ENCODE data around the gene BIN2.

BIN2 gene

DNA sequence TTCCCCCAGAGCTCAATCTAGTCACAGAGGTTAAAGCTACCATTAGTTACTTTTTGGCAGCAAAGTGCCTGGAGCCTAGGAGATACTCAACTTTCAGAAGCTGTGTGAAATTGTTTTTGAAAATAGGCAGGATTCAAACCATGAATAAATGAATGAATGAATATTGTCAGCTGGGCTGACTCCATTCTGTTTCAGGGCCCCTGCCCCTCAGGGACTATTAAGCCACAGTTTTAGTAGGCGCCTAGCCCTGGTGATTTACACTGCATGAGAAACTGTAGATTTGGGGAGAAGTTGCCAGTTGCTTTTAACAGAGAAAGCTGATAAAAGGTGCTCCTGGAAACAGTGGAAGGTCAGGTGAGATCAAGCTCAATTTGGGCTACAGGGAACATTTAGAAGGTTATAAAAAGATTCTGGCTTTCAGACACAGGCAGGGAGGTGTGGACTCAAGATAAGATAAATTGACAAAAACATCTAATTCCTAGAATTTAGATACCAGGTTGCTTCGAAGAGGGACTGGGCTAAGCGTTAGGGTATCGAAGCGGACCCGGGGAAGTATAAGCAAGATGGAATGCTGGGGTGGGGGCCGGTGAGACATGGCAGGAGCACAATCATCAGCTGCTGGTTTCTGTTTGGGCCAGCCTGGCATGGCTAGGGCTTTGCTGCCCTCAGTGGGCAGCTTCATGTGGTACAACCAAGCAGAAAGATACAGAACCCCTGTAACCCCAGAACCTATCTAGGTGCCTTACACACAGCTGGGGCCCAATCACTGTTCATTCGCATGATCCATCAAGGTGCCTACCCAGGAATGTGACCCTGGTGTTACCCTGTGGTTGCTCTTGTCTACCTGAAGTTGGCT, 37.4 kb upstream of the BIN2 start:
- CTCF ChIA-PET, result interaction anchor here (1.2 to 1.3 kb wide), 2 partner anchors 9 to 11 kb away, joined by 3 read pairs; no protein-coding TSS in a partner anchor
- POLR2A ChIA-PET, result interaction anchor here (1.3 kb wide), 1 partner anchor 278 kb away, joined by 4 read pairs; the partner anchor contains the start of gene CSRNP2
- no peak for DNase-seq (ENCODE audit: extremely low spot score)
- TF ChIP-seq LEF1 (IDR thresholded peaks at IDR 0.05; ENCODE audit: borderline replicate concordance) (no peak), ARNT (IDR thresholded peaks at IDR 0.05) (no peak), FOXA1 (IDR thresholded peaks at IDR 0.05) (no peak), CTBP1 (IDR thresholded peaks at IDR 0.05; ENCODE audit: borderline replicate concordance) (no peak), NFRKB (IDR thresholded peaks at IDR 0.05) (no peak), HDGF (IDR thresholded peaks at IDR 0.05; ENCODE audit: borderline replicate concordance) (no peak), BHLHE40 (IDR thresholded peaks at IDR 0.05; ENCODE audit: borderline replicate concordance) (no peak), FOXK2 (IDR thresholded peaks at IDR 0.05) (no peak), TARDBP (IDR thresholded peaks at IDR 0.05) (no peak), SP1 (IDR thresholded peaks at IDR 0.05) (no peak), L3MBTL2 (conservative IDR thresholded peaks at IDR 0.05) (no peak), ZNF384 (IDR thresholded peaks at IDR 0.05) (no peak), FOXM1 (IDR thresholded peaks at IDR 0.05; ENCODE audit: borderline replicate concordance) (no peak), ELF4 (IDR thresholded peaks at IDR 0.05) (no peak)

DNA sequence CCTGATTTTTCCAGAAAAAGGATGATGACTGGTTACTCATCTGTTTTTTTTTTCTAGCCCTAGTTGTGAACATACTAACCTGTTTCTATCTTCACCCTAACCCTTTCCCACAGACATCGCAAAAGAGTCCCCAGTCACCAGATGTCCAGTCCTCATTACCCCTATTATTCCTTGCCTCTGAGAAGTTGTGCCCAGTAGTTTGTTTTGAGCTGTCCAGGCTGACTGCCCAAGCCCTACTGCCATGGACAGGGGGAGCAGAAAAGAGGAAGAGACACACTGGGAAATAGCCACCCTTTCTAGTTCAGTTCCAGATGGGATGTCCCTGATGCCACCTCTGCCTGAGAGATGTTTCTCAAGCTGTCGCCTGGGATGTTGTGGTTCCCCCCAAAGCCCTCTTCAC, 36.3 kb upstream of the BIN2 start:
- TF ChIP-seq HDGF (IDR thresholded peaks at IDR 0.05; ENCODE audit: borderline replicate concordance) (no peak), FOXA1 (IDR thresholded peaks at IDR 0.05) (no peak), ARNT (IDR thresholded peaks at IDR 0.05) (no peak), TARDBP (IDR thresholded peaks at IDR 0.05) (no peak), FOXM1 (IDR thresholded peaks at IDR 0.05; ENCODE audit: borderline replicate concordance) (no peak), CTBP1 (IDR thresholded peaks at IDR 0.05; ENCODE audit: borderline replicate concordance) (no peak), ZNF384 (IDR thresholded peaks at IDR 0.05) (no peak), SUZ12 (IDR thresholded peaks at IDR 0.05) (no peak), L3MBTL2 (conservative IDR thresholded peaks at IDR 0.05) (no peak), ELF4 (IDR thresholded peaks at IDR 0.05) (no peak), FOXK2 (IDR thresholded peaks at IDR 0.05) (no peak), NFRKB (IDR thresholded peaks at IDR 0.05) (no peak), BHLHE40 (IDR thresholded peaks at IDR 0.05; ENCODE audit: borderline replicate concordance) (no peak), LEF1 (IDR thresholded peaks at IDR 0.05; ENCODE audit: borderline replicate concordance) (no peak), SP1 (IDR thresholded peaks at IDR 0.05) (no peak)
- TF ChIP-seq, protein P1, sequence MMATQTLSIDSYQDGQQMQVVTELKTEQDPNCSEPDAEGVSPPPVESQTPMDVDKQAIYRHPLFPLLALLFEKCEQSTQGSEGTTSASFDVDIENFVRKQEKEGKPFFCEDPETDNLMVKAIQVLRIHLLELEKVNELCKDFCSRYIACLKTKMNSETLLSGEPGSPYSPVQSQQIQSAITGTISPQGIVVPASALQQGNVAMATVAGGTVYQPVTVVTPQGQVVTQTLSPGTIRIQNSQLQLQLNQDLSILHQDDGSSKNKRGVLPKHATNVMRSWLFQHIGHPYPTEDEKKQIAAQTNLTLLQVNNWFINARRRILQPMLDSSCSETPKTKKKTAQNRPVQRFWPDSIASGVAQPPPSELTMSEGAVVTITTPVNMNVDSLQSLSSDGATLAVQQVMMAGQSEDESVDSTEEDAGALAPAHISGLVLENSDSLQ (IDR thresholded peaks at IDR 0.05), result no peak
- DNase-seq (ENCODE audit: extremely low spot score), result no peak
- POLR2A ChIA-PET, result interaction anchor here (1.3 kb wide), 1 partner anchor 277 kb away, joined by 4 read pairs; the partner anchor contains the start of gene CSRNP2
- CTCF ChIA-PET, result interaction anchor here (1.3 kb wide), 1 partner anchor 8 kb away, joined by 3 read pairs; no protein-coding TSS in a partner anchor

DNA sequence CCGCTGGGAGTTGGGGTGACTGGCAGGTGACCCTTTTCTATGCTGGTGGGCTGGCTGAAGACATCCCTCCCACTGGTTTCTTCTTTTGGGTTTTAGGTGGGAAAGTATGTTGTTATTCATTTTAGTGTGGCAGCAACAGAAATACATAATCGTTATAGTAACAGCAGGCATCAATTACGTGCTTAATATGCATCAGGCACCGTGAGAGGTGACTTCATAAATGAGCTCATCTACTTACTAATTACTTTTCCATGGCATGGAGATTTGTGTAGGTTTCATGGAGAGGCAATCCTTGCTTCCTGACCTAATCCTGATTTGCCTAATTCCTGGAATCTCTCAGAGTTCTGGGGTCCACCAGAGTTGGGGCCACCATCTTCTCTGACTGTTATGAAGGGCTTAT, 35.9 kb upstream of the BIN2 start:
- TF ChIP-seq NFRKB (IDR thresholded peaks at IDR 0.05), result no peak
- no peak for TF ChIP-seq FOXM1 (IDR thresholded peaks at IDR 0.05; ENCODE audit: borderline replicate concordance)
- TF ChIP-seq ELF4 (IDR thresholded peaks at IDR 0.05), result no peak
- TF ChIP-seq FOXA1 (IDR thresholded peaks at IDR 0.05), result no peak
- no peak for TF ChIP-seq TARDBP (IDR thresholded peaks at IDR 0.05)
- no peak for TF ChIP-seq L3MBTL2 (conservative IDR thresholded peaks at IDR 0.05)
- no peak for TF ChIP-seq SUZ12 (IDR thresholded peaks at IDR 0.05)
- TF ChIP-seq HDGF (IDR thresholded peaks at IDR 0.05; ENCODE audit: borderline replicate concordance), result no peak
- no peak for TF ChIP-seq LEF1 (IDR thresholded peaks at IDR 0.05; ENCODE audit: borderline replicate concordance)
- TF ChIP-seq BHLHE40 (IDR thresholded peaks at IDR 0.05; ENCODE audit: borderline replicate concordance), result no peak
- TF ChIP-seq SP1 (IDR thresholded peaks at IDR 0.05), result no peak
- TF ChIP-seq ZNF384 (IDR thresholded peaks at IDR 0.05), result no peak
- TF ChIP-seq ARNT (IDR thresholded peaks at IDR 0.05), result no peak
- no peak for TF ChIP-seq FOXK2 (IDR thresholded peaks at IDR 0.05)
- no peak for TF ChIP-seq CTBP1 (IDR thresholded peaks at IDR 0.05; ENCODE audit: borderline replicate concordance)
- TF ChIP-seq, protein P1 (IDR thresholded peaks at IDR 0.05), result no peak
- DNase-seq (ENCODE audit: extremely low spot score), result no peak
- ChIA-PET POLR2A (no interaction called here), CTCF (no interaction called here)

DNA sequence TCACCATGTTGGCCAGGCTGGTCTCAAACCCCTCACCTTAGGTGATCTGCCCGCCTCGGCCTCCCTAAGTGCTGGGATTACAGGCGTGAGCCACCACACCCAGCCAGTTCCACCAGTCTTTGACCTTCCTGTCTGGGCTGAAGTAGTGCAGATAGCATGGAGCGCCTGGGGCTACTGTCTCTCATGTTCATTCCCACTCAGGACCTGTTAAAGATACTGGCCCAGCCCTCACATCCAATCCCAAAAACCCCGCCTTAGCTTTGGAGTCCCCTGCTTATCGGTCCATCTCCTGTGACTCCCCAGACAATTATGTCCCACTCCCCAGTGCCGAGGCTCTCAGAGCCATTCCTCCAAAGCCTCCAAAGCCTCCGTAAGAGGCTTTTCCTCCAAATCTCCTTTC, 34.5 kb upstream of the BIN2 start:
- TF ChIP-seq NFRKB (IDR thresholded peaks at IDR 0.05) (no peak), ZNF384 (IDR thresholded peaks at IDR 0.05) (no peak), TARDBP (IDR thresholded peaks at IDR 0.05) (no peak), CTBP1 (IDR thresholded peaks at IDR 0.05; ENCODE audit: borderline replicate concordance) (no peak), BHLHE40 (IDR thresholded peaks at IDR 0.05; ENCODE audit: borderline replicate concordance) (no peak), HDGF (IDR thresholded peaks at IDR 0.05; ENCODE audit: borderline replicate concordance) (no peak), LEF1 (IDR thresholded peaks at IDR 0.05; ENCODE audit: borderline replicate concordance) (no peak), L3MBTL2 (conservative IDR thresholded peaks at IDR 0.05) (no peak), FOXK2 (IDR thresholded peaks at IDR 0.05) (no peak), FOXM1 (IDR thresholded peaks at IDR 0.05; ENCODE audit: borderline replicate concordance) (no peak), ARNT (IDR thresholded peaks at IDR 0.05) (no peak), FOXA1 (IDR thresholded peaks at IDR 0.05) (no peak), SUZ12 (IDR thresholded peaks at IDR 0.05) (no peak), ELF4 (IDR thresholded peaks at IDR 0.05) (no peak), SP1 (IDR thresholded peaks at IDR 0.05) (no peak)
- TF ChIP-seq, protein P1 (IDR thresholded peaks at IDR 0.05), result no peak
- POLR2A ChIA-PET, result no interaction called here

DNA sequence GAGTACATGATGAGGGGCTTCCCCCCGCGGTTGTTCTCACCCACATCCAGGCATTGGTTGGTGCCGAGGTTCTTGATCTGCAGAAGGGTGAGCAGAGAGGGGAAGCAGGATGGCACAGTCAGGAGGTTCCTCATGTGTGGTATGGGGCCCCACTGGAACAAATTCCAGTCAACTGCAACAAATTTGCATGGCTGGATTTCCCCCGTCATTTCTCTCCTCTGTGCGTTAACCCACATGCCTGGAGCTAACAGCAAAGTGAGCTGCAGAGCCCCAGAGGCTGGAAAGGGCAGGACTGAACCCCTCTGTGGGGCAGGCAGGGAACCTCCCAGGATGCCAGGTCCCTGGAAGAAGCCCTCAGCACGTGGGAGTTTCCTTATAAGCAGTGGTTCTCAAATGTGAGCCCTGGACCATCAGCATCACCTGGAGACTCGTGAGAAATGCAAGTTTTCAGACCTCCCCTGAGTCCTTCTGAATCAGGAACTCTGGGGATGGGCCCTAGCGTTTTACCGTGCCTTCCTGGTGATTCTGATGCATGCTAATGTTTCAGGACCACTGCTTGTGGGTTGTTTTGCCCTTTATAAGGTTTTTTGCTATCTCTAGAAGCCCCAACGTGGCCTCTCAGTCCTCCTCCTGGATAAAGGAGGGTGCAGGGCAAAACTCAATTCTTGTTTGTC, 33.5 kb upstream of the BIN2 start:
- ChIA-PET CTCF (no interaction called here), POLR2A (no interaction called here)
- TF ChIP-seq BHLHE40 (IDR thresholded peaks at IDR 0.05; ENCODE audit: borderline replicate concordance) (no peak), L3MBTL2 (conservative IDR thresholded peaks at IDR 0.05) (no peak), SP1 (IDR thresholded peaks at IDR 0.05) (no peak), FOXA1 (IDR thresholded peaks at IDR 0.05) (no peak), ARNT (IDR thresholded peaks at IDR 0.05) (no peak), HDGF (IDR thresholded peaks at IDR 0.05; ENCODE audit: borderline replicate concordance) (no peak), CTBP1 (IDR thresholded peaks at IDR 0.05; ENCODE audit: borderline replicate concordance) (no peak), ELF4 (IDR thresholded peaks at IDR 0.05) (no peak), NFRKB (IDR thresholded peaks at IDR 0.05) (no peak), SUZ12 (IDR thresholded peaks at IDR 0.05) (no peak), FOXM1 (IDR thresholded peaks at IDR 0.05; ENCODE audit: borderline replicate concordance) (no peak), LEF1 (IDR thresholded peaks at IDR 0.05; ENCODE audit: borderline replicate concordance) (no peak), TARDBP (IDR thresholded peaks at IDR 0.05) (no peak), FOXK2 (IDR thresholded peaks at IDR 0.05) (no peak), ZNF384 (IDR thresholded peaks at IDR 0.05) (no peak)
- TF ChIP-seq, protein P1 (IDR thresholded peaks at IDR 0.05), result no peak
- no peak for DNase-seq (ENCODE audit: extremely low spot score)

More for the DNA sequence above, 34.5 kb upstream of the BIN2 start:
- CTCF ChIA-PET, result no interaction called here
- no peak for DNase-seq (ENCODE audit: extremely low spot score)
